H9 (cell line): Measurements from ENCODE around the gene GPR183. TPM values are rescaled to one million over a fixed set of nuclear protein-coding genes. Genes with fewer than 3 reads are reported as not detected.

Experiments
- DNase-seq: peaks from one replicate; pipeline ENCODE4 v3.0.0-alpha.2; 2017
- H2AFZ ChIP-seq: one replicate; pipeline ENCODE4 v1.6.1; 2013; ENCODE audit warnings: mild to moderate bottlenecking, low read length, control low read depth, moderate library complexity
- H2AK5ac ChIP-seq: 2 replicates; pipeline ENCODE4 v1.6.1; 2013; ENCODE audit warnings: low read length, control low read depth, mixed read lengths; ENCODE audit not compliant: insufficient read length
- H2BK120ac ChIP-seq: one replicate; pipeline ENCODE4 v1.6.1; 2013; ENCODE audit warnings: low read depth, mild to moderate bottlenecking, low read length, control low read depth, inconsistent platforms; ENCODE audit not compliant: poor library complexity, severe bottlenecking
- H2BK12ac ChIP-seq: 2 replicates; pipeline ENCODE4 v1.6.1; 2013; ENCODE audit warnings: low read length, control low read depth, mixed read lengths, low read depth; ENCODE audit not compliant: insufficient read length
- H2BK15ac ChIP-seq: 2 replicates; pipeline ENCODE4 v1.6.1; 2013; ENCODE audit warnings: low read depth, low read length, control low read depth
- H2BK20ac ChIP-seq: one replicate; pipeline ENCODE4 v1.6.1; 2013; ENCODE audit warnings: low read depth, mild to moderate bottlenecking, low read length, control low read depth, inconsistent platforms; ENCODE audit not compliant: poor library complexity, severe bottlenecking
- H2BK5ac ChIP-seq: 2 replicates; pipeline ENCODE4 v1.6.1; 2013; ENCODE audit warnings: low read length, control low read depth, mixed read lengths; ENCODE audit not compliant: insufficient read length
- H3K14ac ChIP-seq: 2 replicates; pipeline ENCODE4 v1.6.1; 2013; ENCODE audit warnings: low read length, control low read depth; ENCODE audit not compliant: insufficient read depth
- H3K18ac ChIP-seq: 2 replicates; pipeline ENCODE4 v1.6.1; 2013; ENCODE audit warnings: low read depth, mild to moderate bottlenecking, mixed read lengths, low read length, control low read depth; ENCODE audit not compliant: insufficient read length
- H3K23ac ChIP-seq: 2 replicates; pipeline ENCODE4 v1.6.1; 2013; ENCODE audit warnings: low read length, control low read depth, mixed read lengths, low read depth; ENCODE audit not compliant: insufficient read length
- H3K23me2 ChIP-seq: 2 replicates; pipeline ENCODE4 v1.6.1; 2013; ENCODE audit warnings: low read depth, mild to moderate bottlenecking, mixed read lengths, low read length, control low read depth; ENCODE audit not compliant: insufficient read length, poor library complexity, severe bottlenecking
- H3K27ac ChIP-seq: 2 replicates; pipeline ENCODE4 v1.5.1; 2013; ENCODE audit warnings: low read length, control low read depth, mixed read lengths, low read depth; ENCODE audit not compliant: insufficient read length
- H3K27me3 ChIP-seq: 2 replicates; pipeline ENCODE4 v1.6.1; 2013; ENCODE audit warnings: low read length, control low read depth, inconsistent platforms; ENCODE audit not compliant: insufficient read depth
- H3K4ac ChIP-seq: 2 replicates; pipeline ENCODE4 v1.6.1; 2013; ENCODE audit warnings: low read depth, mild to moderate bottlenecking, control low read depth, inconsistent platforms, low read length, moderate library complexity
- H3K4me1 ChIP-seq: 2 replicates; pipeline ENCODE4 v1.6.1; 2013; ENCODE audit warnings: low read length, control low read depth, inconsistent platforms; ENCODE audit not compliant: insufficient read depth
- H3K4me2 ChIP-seq: 2 replicates; pipeline ENCODE4 v1.6.1; 2013; ENCODE audit warnings: low read length, control low read depth, mixed read lengths; ENCODE audit not compliant: insufficient read length, insufficient read depth
- H3K56ac ChIP-seq: 2 replicates; pipeline ENCODE4 v1.6.1; 2013; ENCODE audit warnings: low read depth, mild to moderate bottlenecking, mixed read lengths, low read length, control low read depth; ENCODE audit not compliant: insufficient read length
- H3K79me1 ChIP-seq: 2 replicates; pipeline ENCODE4 v1.6.1; 2013; ENCODE audit warnings: low read depth, mild to moderate bottlenecking, moderate library complexity, low read length, control low read depth, inconsistent platforms; ENCODE audit not compliant: insufficient read depth, poor library complexity, severe bottlenecking
- H3K79me2 ChIP-seq: 2 replicates; pipeline ENCODE4 v1.6.1; 2013; ENCODE audit warnings: low read length, control low read depth, inconsistent platforms; ENCODE audit not compliant: insufficient read depth
- H3K9ac ChIP-seq: 2 replicates; pipeline ENCODE4 v1.6.1; 2013; ENCODE audit warnings: low read length, control low read depth, mixed read lengths; ENCODE audit not compliant: insufficient read length; ENCODE audit errors: extremely low read depth
- H3K9me3 ChIP-seq: one replicate; pipeline ENCODE4 v1.6.1; 2013; ENCODE audit warnings: low read depth, low read length, inconsistent platforms; ENCODE audit not compliant: control insufficient read depth
- H3T11ph ChIP-seq: one replicate; pipeline ENCODE4 v1.6.1; 2013; ENCODE audit warnings: mild to moderate bottlenecking, low read length, control low read depth, inconsistent platforms
- H4K20me1 ChIP-seq: one replicate; pipeline ENCODE4 v1.6.1; 2013; ENCODE audit not compliant: control insufficient read depth, insufficient read length, insufficient read depth
- H4K5ac ChIP-seq: 2 replicates; pipeline ENCODE4 v1.6.1; 2013; ENCODE audit warnings: low read depth, mild to moderate bottlenecking, mixed read lengths, low read length, control low read depth; ENCODE audit not compliant: insufficient read length
- H4K8ac ChIP-seq: replicated peaks from 2 replicates; pipeline ENCODE4 v1.6.1; 2013; ENCODE audit warnings: low read length, control low read depth, mixed read lengths, low read depth; ENCODE audit not compliant: insufficient read length
- H4K91ac ChIP-seq: 2 replicates; pipeline ENCODE4 v1.6.1; 2013; ENCODE audit warnings: low read depth, mild to moderate bottlenecking, moderate library complexity, mixed read lengths, low read length, control low read depth; ENCODE audit not compliant: insufficient read length
- H3K27ac Mint-ChIP-seq, 3 experiments: 2 replicates in 2 of 3; 3 replicates in 1 of 3; pipeline ENCODE4 v1.8.0; 2020 to 2021; ENCODE audit warnings: mixed read lengths in 3 of 3, mild to moderate bottlenecking in 1 of 3, moderate library complexity in 1 of 3
- H3K27me3 Mint-ChIP-seq: 2 replicates; pipeline ENCODE4 v1.8.0; 2021; ENCODE audit warnings: low read depth, mild to moderate bottlenecking, moderate library complexity, mixed read lengths
- H3K36me3 Mint-ChIP-seq, 3 experiments: 2 replicates in 2 of 3; 3 replicates in 1 of 3; pipeline ENCODE4 v1.8.0; 2020 to 2021; ENCODE audit warnings: low read depth in 3 of 3, mixed read lengths in 3 of 3; ENCODE audit not compliant: insufficient read depth in 1 of 3
- H3K4me1 Mint-ChIP-seq, 2 experiments: 2 replicates each; pipeline ENCODE4 v1.8.0; 2020; ENCODE audit warnings: mixed read lengths in 2 of 2
- H3K4me3 Mint-ChIP-seq, 2 experiments: 2 replicates in 1 of 2; 3 replicates in 1 of 2; pipeline ENCODE4 v1.8.0; 2020 to 2021; ENCODE audit warnings: mild to moderate bottlenecking in 2 of 2, mixed read lengths in 2 of 2, moderate library complexity in 1 of 2
- H3K9me3 Mint-ChIP-seq, 2 experiments: 2 replicates in 1 of 2; 3 replicates in 1 of 2; pipeline ENCODE4 v1.8.0; 2020; ENCODE audit warnings: mild to moderate bottlenecking in 2 of 2, mixed read lengths in 2 of 2, moderate library complexity in 1 of 2
- whole genome bisulfite sequencing: extraction: QIAGEN DNeasy Blood & Tissue Kit; methylation state at CpG from one replicate; pipeline ENCODE4 v1.1.7; 2013; ENCODE audit warnings: missing lambda C conversion rate, low lambda C conversion rate, mixed read lengths; ENCODE audit not compliant: insufficient read length; ENCODE audit errors: extremely low coverage; 5-methylcytosine and 5-hydroxymethylcytosine counted together
- total RNA-seq: library from RNA; stranded (reverse); gene quantifications from 2 replicates; pipeline ENCODE4 v1.2.1, GENCODE V29; 2021
- TF ChIP-seq, protein P1 (sequence below): fragments of 200-600 bp; sonication (generic); conservative IDR thresholded peaks from 3 replicates; pipeline ENCODE4 v1.8.0; 2021; ENCODE audit warnings: antibody characterized with exemption, mild to moderate bottlenecking

GPR183 gene
- total RNA-seq, 1 experiment from 2014 or later, result not detected

DNA sequence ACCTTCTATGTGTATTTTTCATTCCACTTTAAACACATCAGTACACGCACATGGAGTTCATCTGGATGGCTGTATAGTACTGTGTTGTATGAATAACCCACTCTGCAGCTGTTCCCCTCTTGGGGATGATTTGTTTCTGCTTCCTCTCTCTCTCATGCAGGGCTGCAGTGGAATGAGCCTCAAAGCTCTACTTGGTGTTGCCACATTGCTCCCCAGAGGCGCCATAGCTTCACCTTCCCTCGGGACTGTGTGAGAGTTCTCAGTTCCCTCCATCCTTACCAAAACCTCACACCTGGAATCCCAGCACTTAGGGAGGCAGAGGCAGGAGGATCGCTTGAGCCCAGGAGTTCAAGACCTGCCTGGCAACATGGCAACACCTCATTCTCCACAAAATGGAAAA lies 28.4 kb upstream of the GPR183 start:
- Histone ChIP-seq H4K5ac (no peak overlapping the region), H3K14ac (no peak overlapping the region), H3K9me3 (no peaks in the 10 kb centered on the region), H3K18ac (no peak overlapping the region), H3K4me1 (peaks cover 2% of the 10 kb centered on the region; the same call in 1 of the 2 replicates), H3K79me1 (no peaks in the 10 kb centered on the region), H2BK120ac (no peak overlapping the region), H3K56ac (no peak overlapping the region), H3K27me3 (no peaks in the 10 kb centered on the region), H2AK5ac (no peak overlapping the region), H3K9ac (no peak overlapping the region), H3K79me2 (no peaks in the 10 kb centered on the region), H3T11ph (no peak overlapping the region), H2AFZ (no peak overlapping the region), H2BK20ac (no peak overlapping the region), H3K27ac (no peak overlapping the region), H3K4me2 (no peak overlapping the region), H3K23me2 (no peaks in the 10 kb centered on the region), H2BK5ac (no peak overlapping the region), H4K20me1 (no peaks in the 10 kb centered on the region), H2BK12ac (no peak overlapping the region), H4K91ac (no peak overlapping the region), H2BK15ac (no peak overlapping the region), H3K4ac (no peak overlapping the region), H4K8ac (no peak overlapping the region), H3K23ac (no peak overlapping the region)
- H3K27me3 Mint-ChIP-seq, result no peaks in the 10 kb centered on the region
- H3K4me1 Mint-ChIP-seq, result peaks cover 7 to 10% of the 10 kb centered on the region in 2 experiments
- H3K4me3 Mint-ChIP-seq, result no peak overlapping the region
- peaks cover 5 to 6% (median 5%) of the 10 kb centered on the region in 3 experiments; a peak in 6 of 7 replicates for H3K36me3 Mint-ChIP-seq
- TF ChIP-seq, protein P1, sequence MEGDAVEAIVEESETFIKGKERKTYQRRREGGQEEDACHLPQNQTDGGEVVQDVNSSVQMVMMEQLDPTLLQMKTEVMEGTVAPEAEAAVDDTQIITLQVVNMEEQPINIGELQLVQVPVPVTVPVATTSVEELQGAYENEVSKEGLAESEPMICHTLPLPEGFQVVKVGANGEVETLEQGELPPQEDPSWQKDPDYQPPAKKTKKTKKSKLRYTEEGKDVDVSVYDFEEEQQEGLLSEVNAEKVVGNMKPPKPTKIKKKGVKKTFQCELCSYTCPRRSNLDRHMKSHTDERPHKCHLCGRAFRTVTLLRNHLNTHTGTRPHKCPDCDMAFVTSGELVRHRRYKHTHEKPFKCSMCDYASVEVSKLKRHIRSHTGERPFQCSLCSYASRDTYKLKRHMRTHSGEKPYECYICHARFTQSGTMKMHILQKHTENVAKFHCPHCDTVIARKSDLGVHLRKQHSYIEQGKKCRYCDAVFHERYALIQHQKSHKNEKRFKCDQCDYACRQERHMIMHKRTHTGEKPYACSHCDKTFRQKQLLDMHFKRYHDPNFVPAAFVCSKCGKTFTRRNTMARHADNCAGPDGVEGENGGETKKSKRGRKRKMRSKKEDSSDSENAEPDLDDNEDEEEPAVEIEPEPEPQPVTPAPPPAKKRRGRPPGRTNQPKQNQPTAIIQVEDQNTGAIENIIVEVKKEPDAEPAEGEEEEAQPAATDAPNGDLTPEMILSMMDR, result no peak
- no CpG with 5 or more reads among the region's 4 CpGs for WGBS
- peak overlapping the region in 1 of 3 experiments; percentile 89; a peak in 3 of 7 replicates for H3K27ac Mint-ChIP-seq
- no peaks in the 10 kb centered on the region for H3K9me3 Mint-ChIP-seq
- no peak for DNase-seq
